VCaP (cell line): ENCODE data around the gene UNC13C.

Experiments used
- H3K27ac ChIP-seq: fragments of 450-650 bp; 2 replicates; pipeline ENCODE4 v1.5.1; 2017
- CTCF ChIP-seq: fragments of 450-650 bp; conservative IDR thresholded peaks from 2 replicates; pipeline ENCODE4 v1.5.1; 2017; ENCODE audit warnings: mild to moderate bottlenecking, moderate library complexity

UNC13C gene

GRCh38 chr15:54582863-54583643 is 604.8 kb downstream of the UNC13C start:
- TF ChIP-seq CTCF = no peak
- H3K27ac ChIP-seq = no peak overlapping the region

- no peak overlapping the region for H3K27ac ChIP-seq
- TF ChIP-seq CTCF = no peak
Observed at GRCh38 chr15:54585063-54585462, 606.8 kb downstream of the UNC13C start.

- no peak for TF ChIP-seq CTCF
- H3K27ac ChIP-seq = no peak overlapping the region
Observed at GRCh38 chr15:54594115-54594514, 615.9 kb downstream of the UNC13C start.

GRCh38 chr15:54599386-54599785 is 621.1 kb downstream of the UNC13C start:
- no peak overlapping the region for H3K27ac ChIP-seq
- TF ChIP-seq CTCF = no peak

GRCh38 chr15:54605043-54605442 is 626.8 kb downstream of the UNC13C start:
- H3K27ac ChIP-seq = no peak overlapping the region
- no peak for TF ChIP-seq CTCF

GRCh38 chr15:54605556-54605955 is 627.3 kb downstream of the UNC13C start:
- no peak for TF ChIP-seq CTCF

GRCh38 chr15:54608876-54609835 is 630.9 kb downstream of the UNC13C start:
- H3K27ac ChIP-seq = no peak overlapping the region
- no peak for TF ChIP-seq CTCF

More at GRCh38 chr15:54605556-54605955, 627.3 kb downstream of the UNC13C start:
- H3K27ac ChIP-seq = no peak overlapping the region
